Fibroblast of the aortic adventitia (primary cell): ENCODE results near the gene CDHR1. TPM values are rescaled to one million over a fixed set of nuclear protein-coding genes. Genes with fewer than 3 reads are reported as not detected.

Source experiments
- DNase-seq: peaks from one replicate; pipeline ENCODE4 v3.0.0-alpha.2; 2010; ENCODE audit warnings: low read depth
- H3K4me3 ChIP-seq: 2 replicates; pipeline ENCODE4 v1.5.1; 2011; ENCODE audit warnings: low read depth, mild to moderate bottlenecking, control low read depth, low read length, moderate library complexity
- CTCF ChIP-seq: IDR thresholded peaks from 2 replicates; pipeline ENCODE4 v1.5.1; 2011; ENCODE audit warnings: mild to moderate bottlenecking, low read length, control low read depth, inconsistent platforms; ENCODE audit not compliant: insufficient read depth
- total RNA-seq: library from RNA; depleted of rRNA; stranded (reverse); fragments of >200 nt; gene quantifications from 2 replicates; pipeline ENCODE4 v1.2.3, GENCODE V29; 2012; ENCODE audit warnings: low replicate concordance

Gene CDHR1
- total RNA-seq, 1 donor, result not detected

GRCh38 chr10:84234479-84234878, 40.1 kb downstream of the CDHR1 start:
- TF ChIP-seq CTCF, result no peak
- no peak for DNase-seq
- no peak overlapping the region for H3K4me3 ChIP-seq

- no peak for TF ChIP-seq CTCF
- DNase-seq, result no peak
Measured at GRCh38 chr10:84235096-84235495, 40.8 kb downstream of the CDHR1 start.

GRCh38 chr10:84236807-84237198, 42.5 kb downstream of the CDHR1 start:
- H3K4me3 ChIP-seq, result no peak overlapping the region
- TF ChIP-seq CTCF, result no peak

More at GRCh38 chr10:84235096-84235495, 40.8 kb downstream of the CDHR1 start:
- no peak overlapping the region for H3K4me3 ChIP-seq

GRCh38 chr10:84237199-84238051, 43.1 kb downstream of the CDHR1 start:
- DNase-seq, result no peak
- no peak for TF ChIP-seq CTCF
- no peak overlapping the region for H3K4me3 ChIP-seq

More at GRCh38 chr10:84236807-84237198, 42.5 kb downstream of the CDHR1 start:
- no peak for DNase-seq

- no peak overlapping the region for H3K4me3 ChIP-seq
- TF ChIP-seq CTCF, result no peak
- DNase-seq, result no peak
Measured at GRCh38 chr10:84238909-84239308, 44.6 kb downstream of the CDHR1 start.

- TF ChIP-seq CTCF, result no peak
- no peak within 1 kb of the TSS for H3K4me3 ChIP-seq
- no peak for DNase-seq
Measured at GRCh38 chr10:84241185-84241790, 47.0 kb downstream of the CDHR1 start, which contains the start of gene LRIT1. LRIT1 (minus strand) TSS chr10:84241546; CDS start chr10:84241439, 107 bp downstream.
